ENCODE results near the gene FHDC1.

FHDC1 gene

GRCh38 chr4:152950402-152951274, 14.5 kb downstream of the FHDC1 start:
- CTCF ChIA-PET, result interaction anchor here (0.7 to 0.8 kb wide), 3 partner anchors 10 to 395 kb away, joined by 3 to 5 read pairs (median 4); no protein-coding TSS in a partner anchor
- POLR2A ChIA-PET, result no interaction called here
- no peak for DNase-seq (ENCODE audit: extremely low spot score)
- TF ChIP-seq SUZ12 (IDR thresholded peaks at IDR 0.05) (no peak), FOXM1 (IDR thresholded peaks at IDR 0.05; ENCODE audit: borderline replicate concordance) (no peak), NFRKB (IDR thresholded peaks at IDR 0.05) (no peak), CTBP1 (IDR thresholded peaks at IDR 0.05; ENCODE audit: borderline replicate concordance) (no peak), ELF4 (IDR thresholded peaks at IDR 0.05) (no peak)
- TF ChIP-seq, protein P1, sequence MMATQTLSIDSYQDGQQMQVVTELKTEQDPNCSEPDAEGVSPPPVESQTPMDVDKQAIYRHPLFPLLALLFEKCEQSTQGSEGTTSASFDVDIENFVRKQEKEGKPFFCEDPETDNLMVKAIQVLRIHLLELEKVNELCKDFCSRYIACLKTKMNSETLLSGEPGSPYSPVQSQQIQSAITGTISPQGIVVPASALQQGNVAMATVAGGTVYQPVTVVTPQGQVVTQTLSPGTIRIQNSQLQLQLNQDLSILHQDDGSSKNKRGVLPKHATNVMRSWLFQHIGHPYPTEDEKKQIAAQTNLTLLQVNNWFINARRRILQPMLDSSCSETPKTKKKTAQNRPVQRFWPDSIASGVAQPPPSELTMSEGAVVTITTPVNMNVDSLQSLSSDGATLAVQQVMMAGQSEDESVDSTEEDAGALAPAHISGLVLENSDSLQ (IDR thresholded peaks at IDR 0.05), result no peak

DNA sequence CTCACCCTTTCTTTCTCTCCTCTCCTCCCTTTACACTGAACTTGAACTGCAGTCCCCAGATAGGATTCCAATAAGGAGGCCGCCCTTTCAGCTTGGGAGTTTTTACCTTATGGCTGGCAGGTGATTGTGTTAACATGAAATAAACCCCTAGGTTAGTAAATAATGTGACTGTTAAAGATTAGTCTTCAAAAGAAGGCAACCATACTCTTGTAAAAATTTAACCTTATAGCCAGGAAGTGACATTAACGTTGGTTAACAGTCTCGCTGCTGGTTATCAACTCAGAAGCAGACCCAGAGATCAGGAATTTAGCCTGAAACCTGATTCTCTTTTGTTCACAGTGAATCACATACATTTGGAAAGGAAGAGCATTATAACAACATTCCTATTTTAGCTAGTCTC, 15.2 kb downstream of the FHDC1 start:
- DNase-seq (ENCODE audit: extremely low spot score), result no peak
- POLR2A ChIA-PET, result no interaction called here
- no peak for TF ChIP-seq FOXM1 (IDR thresholded peaks at IDR 0.05; ENCODE audit: borderline replicate concordance)
- TF ChIP-seq, protein P1 (IDR thresholded peaks at IDR 0.05), result no peak
- no peak for TF ChIP-seq CTBP1 (IDR thresholded peaks at IDR 0.05; ENCODE audit: borderline replicate concordance)
- CTCF ChIA-PET, result interaction anchor here (0.6 to 0.8 kb wide), 3 partner anchors 11 to 557 kb away, joined by 3 to 4 read pairs (median 3); no protein-coding TSS in a partner anchor

DNA sequence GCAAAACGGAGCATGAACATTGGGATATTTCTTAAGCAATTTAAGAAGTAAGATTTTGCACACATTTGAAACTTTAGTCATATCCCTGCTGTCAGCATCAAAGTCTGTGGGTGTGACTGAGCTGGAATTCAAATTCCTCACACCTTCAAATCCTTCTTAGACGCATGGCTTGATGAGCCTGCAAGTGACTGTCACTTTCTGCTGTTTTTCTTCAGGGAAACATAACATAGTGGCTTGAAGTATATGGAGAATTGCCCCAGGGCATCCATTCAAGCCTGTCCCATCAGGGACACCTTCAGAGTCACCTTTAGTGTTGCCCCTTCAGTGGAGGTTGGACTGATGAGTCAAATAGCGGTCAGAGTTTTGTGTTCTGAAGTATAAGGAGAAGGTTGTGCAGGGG, 17.4 kb downstream of the FHDC1 start:
- TF ChIP-seq CTBP1 (IDR thresholded peaks at IDR 0.05; ENCODE audit: borderline replicate concordance) (no peak), NFRKB (IDR thresholded peaks at IDR 0.05) (no peak), ZNF384 (IDR thresholded peaks at IDR 0.05) (no peak), BHLHE40 (IDR thresholded peaks at IDR 0.05; ENCODE audit: borderline replicate concordance) (no peak), L3MBTL2 (conservative IDR thresholded peaks at IDR 0.05) (no peak), SP1 (IDR thresholded peaks at IDR 0.05) (no peak)
- CTCF ChIA-PET, result no interaction called here
- DNase-seq (ENCODE audit: extremely low spot score), result no peak
- POLR2A ChIA-PET, result no interaction called here

GRCh38 chr4:152954741-152955140, 18.6 kb downstream of the FHDC1 start:
- CTCF ChIA-PET, result interaction anchor here (0.5 to 1.3 kb wide), 2 partner anchors 9 to 750 kb away, joined by 3 to 5 read pairs; no protein-coding TSS in a partner anchor
- DNase-seq (ENCODE audit: extremely low spot score), result no peak
- TF ChIP-seq FOXK2 (IDR thresholded peaks at IDR 0.05), result no peak
- no peak for TF ChIP-seq TARDBP (IDR thresholded peaks at IDR 0.05)
- no peak for TF ChIP-seq BHLHE40 (IDR thresholded peaks at IDR 0.05; ENCODE audit: borderline replicate concordance)
- TF ChIP-seq CTBP1 (IDR thresholded peaks at IDR 0.05; ENCODE audit: borderline replicate concordance), result no peak
- no peak for TF ChIP-seq SP1 (IDR thresholded peaks at IDR 0.05)
- TF ChIP-seq, protein P1 (IDR thresholded peaks at IDR 0.05), result no peak
- no peak for TF ChIP-seq ARNT (IDR thresholded peaks at IDR 0.05)
- TF ChIP-seq NFRKB (IDR thresholded peaks at IDR 0.05), result no peak
- TF ChIP-seq LEF1 (IDR thresholded peaks at IDR 0.05; ENCODE audit: borderline replicate concordance), result no peak
- no peak for TF ChIP-seq ZNF384 (IDR thresholded peaks at IDR 0.05)
- no peak for TF ChIP-seq HDGF (IDR thresholded peaks at IDR 0.05; ENCODE audit: borderline replicate concordance)
- POLR2A ChIA-PET, result no interaction called here

DNA sequence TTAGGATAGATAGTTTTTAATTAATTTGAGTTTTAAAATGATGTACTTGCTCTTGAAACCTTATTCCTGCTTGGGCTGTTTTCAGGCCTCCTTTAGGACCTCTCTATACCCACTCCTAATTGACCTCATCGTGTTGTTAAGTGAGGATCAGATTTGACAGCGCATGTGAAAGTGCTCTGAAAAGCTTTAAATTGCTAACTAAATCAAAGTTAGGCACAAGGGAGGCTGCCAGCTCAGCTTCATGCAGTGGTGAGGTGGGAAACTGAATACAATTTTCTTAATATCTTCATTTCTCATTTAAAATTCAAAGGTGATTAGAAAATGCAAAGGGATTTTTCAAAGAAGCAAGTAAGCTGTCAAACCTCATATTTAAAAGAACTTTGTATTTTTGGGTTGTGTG, 20.0 kb downstream of the FHDC1 start:
- no peak for TF ChIP-seq FOXM1 (IDR thresholded peaks at IDR 0.05; ENCODE audit: borderline replicate concordance)
- TF ChIP-seq FOXK2 (IDR thresholded peaks at IDR 0.05), result no peak
- TF ChIP-seq L3MBTL2 (conservative IDR thresholded peaks at IDR 0.05), result no peak
- TF ChIP-seq, protein P1 (IDR thresholded peaks at IDR 0.05), result no peak
- TF ChIP-seq NFRKB (IDR thresholded peaks at IDR 0.05), result no peak
- no peak for TF ChIP-seq ZNF384 (IDR thresholded peaks at IDR 0.05)
- TF ChIP-seq ARNT (IDR thresholded peaks at IDR 0.05), result no peak
- TF ChIP-seq TARDBP (IDR thresholded peaks at IDR 0.05), result no peak
- TF ChIP-seq SP1 (IDR thresholded peaks at IDR 0.05), result no peak
- ChIA-PET CTCF (interaction anchor here (1.0 kb wide), 1 partner anchor 13 kb away, joined by 3 read pairs; no protein-coding TSS in a partner anchor), POLR2A (interaction anchor here (0.8 kb wide), 1 partner anchor 20 kb away, joined by 3 read pairs; the partner anchor contains the start of gene FHDC1)
- no peak for DNase-seq (ENCODE audit: extremely low spot score)

Data from HEK293T (cell line).